AML-193 (cell line): ENCODE data around the gene CNOT8.

Source experiments
- DNase-seq, 2 experiments: peaks; one replicate each; lab custom pipeline; 2025; lab: John Stamatoyannopoulos, UW

Gene CNOT8

GRCh38 chr5:154923441-154924430 is 65.3 kb downstream of the CNOT8 start:
- no peak for DNase-seq
